Stimulated activated CD8-positive, alpha-beta memory T cell treated with anti-CD3 and anti-CD28 coated beads, Interleukin-12 subunit alpha, Interleukin-12 subunit beta, amount 100 ng/mL, for 24 hours (primary cell): ENCODE measurements around the gene MNX1.

Source experiments
- DNase-seq: peaks from one replicate; pipeline ENCODE4 v3.0.0-alpha.2; 2020; ENCODE audit errors: extremely low read depth

MNX1 gene

GRCh38 chr7:157002819-157003421 is 7.5 kb downstream of the MNX1 start:
- DNase-seq: no peak

DNA sequence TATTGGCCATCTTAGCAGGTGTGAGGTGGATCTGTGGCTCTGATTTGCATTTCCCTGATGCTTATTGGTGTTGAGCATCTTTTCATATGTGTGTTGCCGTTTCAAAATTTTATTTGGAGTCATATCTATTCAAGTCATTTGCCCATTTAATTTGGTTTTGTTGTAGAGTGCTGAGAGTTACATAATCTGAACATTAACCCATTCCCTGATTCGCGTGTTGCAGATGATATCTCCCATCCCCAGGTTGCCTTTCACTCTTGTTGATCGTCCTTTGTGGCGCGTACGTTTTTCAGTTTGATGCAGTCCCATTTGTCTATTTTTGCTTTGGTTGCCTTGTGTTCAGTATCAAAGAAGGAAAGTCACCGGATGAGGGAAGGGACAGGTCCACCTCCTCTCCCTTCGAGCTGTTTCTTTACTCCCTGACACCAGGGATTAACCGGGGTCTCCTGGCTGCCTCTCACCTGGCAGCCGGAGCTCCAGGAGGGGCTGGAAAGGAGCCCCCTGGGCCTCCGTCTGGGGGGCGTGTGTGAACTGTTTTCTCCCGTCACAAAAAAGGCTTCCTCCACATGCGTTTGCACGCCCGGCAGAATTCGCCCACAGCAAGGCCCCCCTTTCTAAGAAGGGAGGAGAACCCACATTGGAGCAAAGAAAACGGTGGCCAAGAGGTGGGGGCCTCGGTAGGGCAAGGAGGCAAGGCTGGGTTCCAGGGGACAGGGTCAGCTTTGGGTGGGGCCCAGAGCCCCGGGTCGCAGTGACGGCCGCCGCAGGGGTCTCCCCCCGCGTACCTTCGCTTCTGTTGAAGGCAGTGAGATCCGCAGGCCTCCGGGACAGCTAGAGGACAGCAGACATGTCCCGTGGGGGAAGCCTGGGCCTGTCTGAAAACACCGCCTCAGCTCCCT is 8.3 kb downstream of the MNX1 start:
- DNase-seq: no peak

DNA sequence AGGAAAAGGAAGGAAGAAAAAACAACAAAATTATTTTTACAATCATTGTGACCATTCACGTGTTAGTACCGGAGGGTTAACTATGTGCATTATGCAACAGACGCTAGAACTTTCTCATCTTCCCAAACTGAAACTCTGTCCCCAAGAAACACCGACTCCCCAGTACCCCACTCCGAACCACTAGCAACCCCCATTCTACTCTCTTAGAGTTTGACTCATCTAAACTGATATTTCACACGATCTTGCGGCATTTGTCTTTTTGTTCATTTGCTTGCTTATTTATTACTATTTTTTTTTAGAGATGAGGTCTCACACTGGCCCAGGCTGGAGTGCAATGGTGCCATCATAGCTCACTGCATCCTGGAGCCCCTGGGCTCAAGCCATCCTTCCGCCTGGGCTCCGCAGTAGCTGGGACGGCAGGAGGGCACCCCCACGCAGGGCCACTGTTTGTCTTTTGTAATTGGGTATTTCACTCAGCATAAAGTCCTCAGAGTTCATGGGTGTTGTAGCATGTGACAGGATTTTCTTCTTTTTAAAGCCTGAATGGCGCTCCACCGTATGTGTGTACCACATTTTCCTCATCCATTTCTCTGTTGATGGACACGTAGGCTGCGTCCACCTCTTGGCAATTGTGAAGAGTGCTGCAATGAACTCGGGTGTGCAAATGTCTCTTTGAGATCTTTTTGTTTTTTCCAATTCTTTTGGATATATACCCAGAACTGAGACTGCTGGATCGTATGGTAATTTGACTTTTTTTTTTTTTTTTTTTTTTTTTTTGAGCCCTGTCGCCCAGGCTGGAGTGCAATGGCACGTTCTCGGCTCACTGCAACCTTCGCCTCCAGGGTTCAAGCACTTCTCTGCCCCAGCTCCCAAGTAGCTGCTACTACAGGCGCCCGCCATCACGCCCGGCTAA is 9.5 kb downstream of the MNX1 start:
- no peak for DNase-seq

GRCh38 chr7:156999958-157000726 is 10.3 kb downstream of the MNX1 start:
- DNase-seq: no peak

DNA sequence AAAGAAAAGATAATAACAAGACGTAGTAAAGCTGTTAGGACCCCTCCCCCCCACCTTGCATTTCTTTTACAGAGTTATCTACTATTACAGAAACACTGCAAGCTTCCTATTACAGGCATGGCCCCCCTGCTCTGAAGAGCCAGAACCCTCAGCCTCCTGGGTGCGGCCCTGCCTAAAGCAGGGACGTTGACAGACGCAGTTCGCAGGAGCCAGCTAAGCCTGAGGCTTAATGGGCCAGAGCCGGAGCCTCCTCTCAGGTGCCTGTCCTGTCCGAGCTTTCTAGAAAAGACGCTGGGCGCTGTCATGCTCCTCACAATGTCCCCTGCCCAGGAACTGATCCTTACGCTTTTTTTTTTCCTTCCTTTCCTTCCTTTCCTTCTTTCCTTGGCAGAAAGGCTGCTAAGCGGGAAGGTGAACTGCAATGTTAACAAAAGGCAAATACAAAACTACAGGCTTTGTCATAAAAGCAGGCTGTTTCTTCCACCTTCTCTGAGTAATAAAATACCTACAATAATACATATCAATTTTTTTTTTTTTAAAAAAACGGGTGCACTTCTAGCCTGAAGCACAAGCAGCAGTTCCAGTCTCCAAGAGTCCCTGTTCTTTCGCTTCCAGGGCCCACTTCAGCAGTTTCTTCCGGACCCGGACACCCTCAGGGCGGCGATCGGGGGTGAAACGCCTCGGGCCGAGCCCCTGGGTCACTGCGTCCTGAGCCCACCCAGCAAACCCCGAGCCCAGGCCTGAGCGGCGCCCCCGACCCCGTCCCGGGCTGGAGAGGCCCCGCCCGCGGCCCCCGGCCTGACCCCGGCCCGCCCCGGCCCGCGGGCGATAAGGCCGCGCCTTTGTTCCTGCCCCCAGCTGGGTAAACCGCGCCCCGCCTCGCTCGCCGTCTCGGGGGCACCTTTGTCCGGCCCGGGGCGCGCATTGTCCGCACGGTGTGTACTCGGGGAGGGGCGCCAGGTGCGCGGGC is 11.2 kb downstream of the MNX1 start:
- no peak for DNase-seq

DNA sequence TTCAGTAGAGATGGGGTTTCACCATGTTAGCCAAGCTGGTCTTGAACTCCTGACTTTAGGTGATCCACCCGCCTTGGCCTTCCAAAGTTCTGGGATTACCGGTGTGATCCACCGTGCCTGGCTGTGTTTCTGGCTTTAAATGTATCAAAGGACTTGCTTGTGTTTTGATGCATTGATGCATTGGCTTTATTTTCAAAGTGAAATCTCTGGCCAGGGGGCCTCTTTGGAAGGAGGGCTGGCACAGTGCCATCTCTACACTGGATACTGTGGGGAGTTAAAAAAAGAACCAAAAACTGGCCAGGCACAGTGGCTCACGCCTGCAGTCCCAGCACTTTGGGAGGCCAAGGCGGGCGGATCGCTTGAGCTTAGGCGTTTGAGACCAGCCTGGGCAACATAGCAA is 16.0 kb downstream of the MNX1 start:
- DNase-seq: no peak

- no peak for DNase-seq
Measured at GRCh38 chr7:156993925-156994235, 16.6 kb downstream of the MNX1 start.

DNA sequence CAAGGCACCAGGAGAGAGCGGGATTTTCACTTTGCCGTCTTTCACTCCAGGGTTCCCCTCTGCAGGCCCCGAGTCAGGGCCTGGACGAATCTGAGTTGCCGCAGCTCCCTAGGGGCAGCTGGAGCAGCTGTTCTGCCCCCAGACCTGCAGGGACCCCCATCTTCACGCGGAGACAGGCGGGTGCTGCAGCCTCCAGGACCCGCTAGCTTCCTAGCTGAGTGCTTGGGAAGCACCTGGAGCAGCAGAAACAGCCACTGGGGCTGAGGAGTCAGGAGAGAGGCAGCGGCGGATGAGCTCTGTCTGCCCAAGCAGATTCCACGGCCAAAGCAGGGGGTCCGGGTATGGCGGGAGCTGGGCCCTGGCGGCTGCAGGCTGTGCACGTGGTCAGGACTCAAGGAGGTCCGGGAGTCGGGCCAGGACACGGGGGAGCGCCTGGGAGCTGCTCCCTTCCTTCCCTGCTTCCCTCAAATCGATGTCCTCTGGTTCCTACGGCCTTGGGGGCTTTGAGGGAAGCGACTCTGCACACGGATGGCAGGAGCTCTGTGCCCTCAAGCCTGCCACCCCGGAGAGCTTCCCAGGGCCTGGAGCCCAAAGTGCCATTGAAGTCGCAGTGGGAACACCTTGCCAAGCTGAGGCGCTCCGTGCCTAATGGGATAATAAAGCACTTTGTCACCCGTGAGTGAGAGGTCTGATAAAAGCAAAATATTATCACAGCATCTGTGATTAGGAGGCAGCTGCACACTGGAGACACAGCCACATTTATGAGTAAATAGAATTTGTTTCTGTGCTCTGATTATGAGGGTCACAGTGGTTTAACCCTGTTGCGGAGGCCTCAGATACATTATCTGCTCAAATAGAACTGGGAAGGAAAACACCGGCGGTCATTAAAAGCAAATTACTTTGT is 17.2 kb downstream of the MNX1 start:
- DNase-seq: no peak

- no peak for DNase-seq
Measured at GRCh38 chr7:156989766-156990535, 20.5 kb downstream of the MNX1 start.

DNA sequence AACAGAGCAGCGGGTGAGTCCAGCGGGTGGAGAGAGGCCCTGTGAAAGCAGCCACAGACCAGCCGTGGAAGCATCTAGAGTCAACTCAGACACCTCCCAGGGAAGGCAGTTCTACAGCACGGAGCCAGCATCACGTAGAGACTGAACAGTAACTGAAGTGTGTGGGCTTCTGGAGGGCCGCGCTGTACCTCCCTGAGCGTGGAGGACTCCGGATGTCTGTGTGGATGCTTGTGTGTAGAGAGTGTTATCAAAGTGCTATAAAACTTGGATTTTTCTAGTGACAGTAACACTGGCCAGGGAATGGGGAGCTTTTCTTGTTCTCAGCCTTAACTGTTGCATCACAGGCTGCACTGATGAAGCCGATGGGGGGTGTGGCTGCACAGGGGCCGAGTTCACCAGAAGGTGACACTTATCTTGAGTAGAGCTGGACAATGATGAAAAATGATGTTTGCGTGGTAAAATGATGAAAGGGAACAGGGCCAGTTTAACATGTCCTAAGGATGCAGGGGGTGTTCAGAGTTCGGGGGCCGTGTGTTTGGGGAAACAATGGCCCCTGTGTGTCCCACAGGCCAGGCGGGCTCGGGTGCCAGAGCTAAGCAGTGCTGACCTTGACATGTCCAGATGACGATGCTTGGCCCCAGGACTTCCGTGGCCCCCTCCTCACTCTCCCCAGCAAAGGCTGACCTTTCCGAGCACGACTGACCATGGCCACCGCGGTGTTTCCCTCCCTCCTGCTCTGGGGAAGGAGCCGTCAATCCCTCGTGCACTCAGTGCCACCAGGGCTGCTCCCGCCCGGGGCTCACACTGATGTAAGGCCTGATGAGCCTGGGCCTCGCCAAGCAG is 21.9 kb downstream of the MNX1 start:
- no peak for DNase-seq

GRCh38 chr7:156986378-156986777 is 24.1 kb downstream of the MNX1 start:
- DNase-seq: no peak

- no peak for DNase-seq
Measured at GRCh38 chr7:156985101-156985992, 25.1 kb downstream of the MNX1 start.

GRCh38 chr7:156984174-156984891 is 26.1 kb downstream of the MNX1 start:
- no peak for DNase-seq

DNA sequence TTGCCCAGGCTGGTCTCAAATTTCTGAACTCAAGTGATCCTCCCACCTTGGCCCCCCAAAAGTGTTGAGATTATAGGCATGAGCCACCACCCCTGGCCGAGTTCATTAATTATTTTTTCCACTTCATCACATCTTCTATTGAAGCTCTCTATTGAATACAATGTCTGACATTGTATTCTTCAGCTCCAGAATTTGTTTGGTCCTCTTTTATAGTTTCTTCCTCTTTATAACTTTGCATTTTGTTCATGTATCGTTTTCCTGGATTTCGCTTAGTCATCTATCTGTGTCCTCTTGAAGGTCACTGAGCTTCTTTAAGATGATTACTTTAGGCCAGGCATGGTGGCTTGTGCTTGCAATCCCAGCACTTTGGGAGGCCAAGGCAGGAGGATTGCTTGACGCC is 30.8 kb downstream of the MNX1 start:
- no peak for DNase-seq

DNA sequence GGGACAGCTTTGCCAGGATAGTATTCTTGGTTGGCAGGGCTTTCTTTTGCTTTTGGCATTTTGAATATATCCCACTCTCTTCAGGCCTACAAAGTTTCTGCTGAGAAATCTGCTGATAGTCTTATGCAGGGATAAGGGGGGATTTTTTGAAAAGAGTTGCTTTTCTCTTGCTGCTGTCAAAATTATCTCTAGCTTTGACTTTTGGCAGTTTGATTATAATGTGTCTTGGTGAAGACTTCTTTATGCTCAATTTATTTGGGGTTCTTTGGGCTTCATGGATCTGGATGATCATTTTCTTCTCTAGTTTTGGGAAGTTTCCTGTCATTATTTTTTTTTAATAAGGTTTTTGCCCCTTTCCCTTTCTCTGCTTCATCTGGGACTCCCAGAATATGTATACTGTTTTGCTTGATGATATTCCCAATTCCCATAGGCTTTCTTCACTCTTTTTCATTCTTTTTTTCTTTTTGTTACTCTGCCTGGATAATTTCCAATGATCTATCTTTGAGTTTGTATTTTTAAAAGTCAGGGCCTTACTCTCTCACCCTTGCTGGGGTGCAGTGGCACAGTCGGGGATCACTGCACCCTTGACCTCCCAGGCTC is 31.4 kb downstream of the MNX1 start:
- no peak for DNase-seq

GRCh38 chr7:156975620-156976019 is 34.8 kb downstream of the MNX1 start:
- no peak for DNase-seq
